Kidney (tissue), 14 donors: Measurements from ENCODE around the gene ANKH. TPM values are rescaled to one million over a fixed set of nuclear protein-coding genes. Genes with fewer than 3 reads are reported as not detected.

Experiments used
- DNase-seq, 5 donors: peaks; one replicate each; pipeline ENCODE4 v3.0.0-alpha.2; 2013 to 2020
- FAIRE-seq: peaks from 2 replicates; lab custom pipeline; 2012; peaks lifted over from hg19 to GRCh38; lab: Jason Lieb, UNC
- H3K27ac ChIP-seq, 2 donors: one replicate each; pipeline ENCODE4 v1.7.0; 2013; ENCODE audit warnings: low read depth in 2 of 2, low read length in 2 of 2, inconsistent platforms in 1 of 2
- H3K27me3 ChIP-seq: one replicate; pipeline ENCODE4 v1.7.1; 2013; ENCODE audit warnings: low read length, inconsistent platforms; ENCODE audit not compliant: control insufficient read depth, insufficient read depth
- H3K36me3 ChIP-seq, 3 donors: one replicate each; pipeline versions ENCODE4 v1.7.0 to v1.7.1; 2013; ENCODE audit warnings: low read length in 3 of 3, control low read depth in 1 of 3, inconsistent platforms in 1 of 3; ENCODE audit not compliant: insufficient read depth in 3 of 3, control insufficient read depth in 2 of 3
- H3K4me1 ChIP-seq, 3 donors: one replicate each; pipeline versions ENCODE4 v1.7.0 to v1.7.1; 2013; ENCODE audit warnings: low read length in 3 of 3, inconsistent platforms in 1 of 3, low read depth in 1 of 3; ENCODE audit not compliant: control insufficient read depth in 2 of 3, insufficient read depth in 2 of 3
- H3K4me3 ChIP-seq, 3 donors: one replicate each; pipeline versions ENCODE4 v1.7.0 to v1.8.1; 2013; ENCODE audit warnings: low read length in 3 of 3, control low read depth in 1 of 3, inconsistent platforms in 1 of 3
- H3K9ac ChIP-seq, 3 donors: one replicate each; pipeline versions ENCODE4 v1.7.0 to v1.7.1; 2013; ENCODE audit warnings: low read length in 3 of 3, control low read depth in 1 of 3, inconsistent platforms in 1 of 3
- H3K9me3 ChIP-seq, 3 donors: one replicate each; pipeline versions ENCODE4 v1.7.0 to v1.7.1; 2013; ENCODE audit warnings: low read length in 3 of 3, control low read depth in 1 of 3, inconsistent platforms in 1 of 3; ENCODE audit not compliant: control insufficient read depth in 2 of 3, insufficient read depth in 1 of 3
- intact Hi-C: fragments of 100-400 bp; cut with DNase I; formaldehyde crosslinking; loops from one replicate; pipeline ENCODE4 v1.11.1; 2022
- polyA plus RNA-seq: library from polyadenylated mRNA; stranded (reverse); fragments of 350-450 nt; fragmentation: Illumina TruSeq; extraction: RNeasy Lipid Tissue Mini Kit (QIAGEN cat#74804); gene quantifications from one replicate; pipeline ENCODE4 v1.2.3, GENCODE V29; 2014; ENCODE audit warnings: low read depth, low replicate concordance; ENCODE audit not compliant: insufficient read depth
- total RNA-seq: library from RNA; stranded (reverse); fragmentation: NEBNext Ultra II Directional; extraction: Animal tissue kit (Norgen Biotek cat#: 25700); gene quantifications from one replicate; pipeline ENCODE4 v1.2.1, GENCODE V29; 2021
- TF ChIP-seq, protein P1 (sequence below): IDR thresholded peaks from 3 replicates; pipeline ENCODE4 v1.5.1; 2012; ENCODE audit warnings: mild to moderate bottlenecking, moderate library complexity, borderline replicate concordance; ENCODE audit not compliant: insufficient read depth; ENCODE audit errors: extremely low read depth
- donor health status: control.
- donor health status: control.
- donor health status: control.
- donor health status: control.
- donor health status: control.
- donor health status: DM: yes; HTN: yes; CAD: no.
- donor health status: Normal renal cell carcinoma (clear cell type).

The ANKH gene
- total and polyA plus RNA-seq, 2 donors from 2014 or later: 19.0 to 44.6 TPM

GRCh38 chr5:14737291-14737690, 134.3 kb downstream of the ANKH start:
- H3K9ac ChIP-seq: no peak overlapping the region
- H3K4me1 ChIP-seq: no peaks in the 10 kb centered on the region
- H3K4me3 ChIP-seq: no peak overlapping the region
- H3K36me3 ChIP-seq: peaks cover 0 to 5% (median 0%) of the 10 kb centered on the region in 3 donors
- intact Hi-C loops: no loop called here
- no peak overlapping the region for H3K27ac ChIP-seq
- TF ChIP-seq, protein P1, sequence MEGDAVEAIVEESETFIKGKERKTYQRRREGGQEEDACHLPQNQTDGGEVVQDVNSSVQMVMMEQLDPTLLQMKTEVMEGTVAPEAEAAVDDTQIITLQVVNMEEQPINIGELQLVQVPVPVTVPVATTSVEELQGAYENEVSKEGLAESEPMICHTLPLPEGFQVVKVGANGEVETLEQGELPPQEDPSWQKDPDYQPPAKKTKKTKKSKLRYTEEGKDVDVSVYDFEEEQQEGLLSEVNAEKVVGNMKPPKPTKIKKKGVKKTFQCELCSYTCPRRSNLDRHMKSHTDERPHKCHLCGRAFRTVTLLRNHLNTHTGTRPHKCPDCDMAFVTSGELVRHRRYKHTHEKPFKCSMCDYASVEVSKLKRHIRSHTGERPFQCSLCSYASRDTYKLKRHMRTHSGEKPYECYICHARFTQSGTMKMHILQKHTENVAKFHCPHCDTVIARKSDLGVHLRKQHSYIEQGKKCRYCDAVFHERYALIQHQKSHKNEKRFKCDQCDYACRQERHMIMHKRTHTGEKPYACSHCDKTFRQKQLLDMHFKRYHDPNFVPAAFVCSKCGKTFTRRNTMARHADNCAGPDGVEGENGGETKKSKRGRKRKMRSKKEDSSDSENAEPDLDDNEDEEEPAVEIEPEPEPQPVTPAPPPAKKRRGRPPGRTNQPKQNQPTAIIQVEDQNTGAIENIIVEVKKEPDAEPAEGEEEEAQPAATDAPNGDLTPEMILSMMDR: no peak
- no peak for FAIRE-seq
- H3K27me3 ChIP-seq: no peaks in the 10 kb centered on the region
- no peak for DNase-seq
- no peaks in the 10 kb centered on the region for H3K9me3 ChIP-seq

GRCh38 chr5:14735944-14736343, 135.6 kb downstream of the ANKH start:
- TF ChIP-seq, protein P1: no peak

DNA sequence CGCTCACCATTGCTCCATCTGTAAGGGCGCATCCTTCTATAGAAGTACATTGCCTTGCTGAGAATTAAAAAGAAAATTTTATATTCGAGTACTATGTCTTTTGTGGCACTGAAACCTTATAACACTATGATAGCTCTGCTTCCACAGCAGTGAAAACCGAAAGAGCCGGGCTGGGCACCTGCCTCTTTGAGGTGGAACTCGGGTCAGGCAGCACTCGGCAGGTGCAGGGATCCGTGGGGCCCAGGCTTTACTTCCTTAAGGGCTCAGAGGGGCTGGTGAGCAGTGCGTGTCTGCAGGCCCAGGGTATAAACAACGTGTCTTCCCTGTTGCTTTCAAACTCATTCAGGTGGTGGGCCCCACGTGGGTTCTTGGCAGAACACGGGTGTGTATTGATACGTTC, 137.2 kb downstream of the ANKH start:
- H3K27me3 ChIP-seq: no peaks in the 10 kb centered on the region
- TF ChIP-seq, protein P1: no peak
- intact Hi-C loops: no loop called here
- H3K36me3 ChIP-seq: peaks cover 0 to 3% (median 0%) of the 10 kb centered on the region in 3 donors
- H3K27ac ChIP-seq: no peak overlapping the region
- no peak overlapping the region for H3K4me3 ChIP-seq
- H3K9me3 ChIP-seq: no peaks in the 10 kb centered on the region
- H3K9ac ChIP-seq: no peak overlapping the region
- no peak for DNase-seq
- no peaks in the 10 kb centered on the region for H3K4me1 ChIP-seq
- FAIRE-seq: no peak

More at GRCh38 chr5:14735944-14736343, 135.6 kb downstream of the ANKH start:
- H3K4me1 ChIP-seq: no peaks in the 10 kb centered on the region
- no peak overlapping the region for H3K4me3 ChIP-seq
- H3K9me3 ChIP-seq: no peaks in the 10 kb centered on the region
- peaks cover 0 to 5% (median 0%) of the 10 kb centered on the region in 3 donors for H3K36me3 ChIP-seq
- DNase-seq (no peak), FAIRE-seq (no peak)
- no peak overlapping the region for H3K27ac ChIP-seq
- H3K9ac ChIP-seq: no peak overlapping the region
- intact Hi-C loops: no loop called here
- no peaks in the 10 kb centered on the region for H3K27me3 ChIP-seq

GRCh38 chr5:14733661-14734060, 137.9 kb downstream of the ANKH start:
- TF ChIP-seq, protein P1: no peak
- no peak for DNase-seq
- Histone ChIP-seq H3K27ac (no peak overlapping the region), H3K9ac (no peak overlapping the region), H3K27me3 (no peaks in the 10 kb centered on the region), H3K4me3 (no peak overlapping the region), H3K9me3 (no peaks in the 10 kb centered on the region), H3K4me1 (peaks cover 0 to 2% (median 0%) of the 10 kb centered on the region in 3 donors), H3K36me3 (peaks cover 0 to 3% (median 0%) of the 10 kb centered on the region in 3 donors)
- FAIRE-seq: no peak
- intact Hi-C loops: no loop called here
